ENCODE results near the gene ATF6. TPM values are rescaled to one million over a fixed set of nuclear protein-coding genes. Genes with fewer than 3 reads are reported as not detected.
"Not testable (repeated sequence)": the region's sequence is repeated elsewhere in the genome, so short reads cannot be mapped to it uniquely, and the experiment has no call there.

The ATF6 gene
- total RNA-seq, 1 experiment from 2014 or later = 36.5 TPM

DNA sequence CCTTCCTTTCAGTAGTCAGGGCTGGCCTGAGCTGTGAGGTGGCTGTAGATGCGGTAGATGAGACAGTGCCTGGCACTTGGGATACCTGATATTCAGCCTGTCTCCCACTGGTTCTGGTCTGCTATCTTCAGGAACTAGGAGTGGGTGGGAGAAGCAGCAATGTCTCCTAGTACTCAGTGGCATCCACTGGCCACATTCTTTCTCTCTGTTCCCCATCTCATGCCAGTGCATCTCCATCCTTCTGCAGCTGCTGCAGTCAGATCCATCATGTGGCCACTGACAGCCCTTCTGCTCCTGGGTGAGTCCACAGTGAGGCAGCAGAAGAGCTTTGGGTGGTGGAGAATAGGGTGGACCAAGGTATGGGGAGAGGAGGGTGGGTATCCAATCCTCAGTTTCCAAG, 43.7 kb upstream of the ATF6 start:
- no peaks in the 10 kb centered on the region for H3K9me2 ChIP-seq (replicated peaks; ENCODE audit: insufficient read depth, low read length)
- peaks cover 22% of the 10 kb centered on the region for H3K79me2 ChIP-seq (ENCODE audit: low read length)
- H3K27me3 ChIP-seq (ENCODE audit: low read length) = no peaks in the 10 kb centered on the region
- H2AFZ ChIP-seq (ENCODE audit: low read length) = no peak overlapping the region
- H3K9ac ChIP-seq (ENCODE audit: low read length) = peak overlapping the region; percentile 80
- peak; percentile 74 for DNase-seq
- peak overlapping the region; percentile 95 for H3K27ac ChIP-seq (ENCODE audit: low read length)
- H3K9me3 ChIP-seq (ENCODE audit: low read length) = no peaks in the 10 kb centered on the region
- peak overlapping the region; percentile 86 for H3K4me2 ChIP-seq (ENCODE audit: low read depth, low read length, poor library complexity, severe bottlenecking)
- peaks cover 47% of the 10 kb centered on the region for H3K36me3 ChIP-seq (ENCODE audit: insufficient read depth, low read length)
- peaks cover 45% of the 10 kb centered on the region for H4K20me1 ChIP-seq (ENCODE audit: insufficient read depth, low read depth, low read length)
- H3K4me3 ChIP-seq (ENCODE audit: low read length) = peak overlapping the region; percentile 70
- H3K4me1 ChIP-seq (ENCODE audit: low read length) = peaks cover 98% of the 10 kb centered on the region

- Histone ChIP-seq H3K9me2 (replicated peaks; ENCODE audit: insufficient read depth, low read length) (no peaks in the 10 kb centered on the region), H4K20me1 (ENCODE audit: insufficient read depth, low read depth, low read length) (peaks cover 54% of the 10 kb centered on the region), H3K27me3 (ENCODE audit: low read length) (no peaks in the 10 kb centered on the region), H3K4me2 (ENCODE audit: low read depth, low read length, poor library complexity, severe bottlenecking) (peak overlapping the region; percentile 86), H3K79me2 (ENCODE audit: low read length) (peaks cover 22% of the 10 kb centered on the region), H3K9me3 (ENCODE audit: low read length) (no peaks in the 10 kb centered on the region), H3K9ac (ENCODE audit: low read length) (peak overlapping the region; percentile 80), H3K36me3 (ENCODE audit: insufficient read depth, low read length) (peaks cover 52% of the 10 kb centered on the region), H3K4me1 (ENCODE audit: low read length) (peaks cover 95% of the 10 kb centered on the region), H2AFZ (ENCODE audit: low read length) (no peak overlapping the region), H3K4me3 (ENCODE audit: low read length) (peak overlapping the region; percentile 70), H3K27ac (ENCODE audit: low read length) (peak overlapping the region; percentile 95)
- peak; percentile 75 for DNase-seq
These were observed 42.5 kb upstream of the ATF6 start for GRCh38 chr1:161723459-161724141.

GRCh38 chr1:161725258-161725907, 40.7 kb upstream of the ATF6 start:
- peak overlapping the region; percentile 95 for H3K27ac ChIP-seq (ENCODE audit: low read length)
- H4K20me1 ChIP-seq (ENCODE audit: insufficient read depth, low read depth, low read length) = peaks cover 60% of the 10 kb centered on the region
- not testable (repeated sequence) for H3K9me2 ChIP-seq (replicated peaks; ENCODE audit: insufficient read depth, low read length); H3K9me3 ChIP-seq (ENCODE audit: low read length); H2AFZ ChIP-seq (ENCODE audit: low read length); DNase-seq; H3K27me3 ChIP-seq (ENCODE audit: low read length)
- peak overlapping the region; percentile 70 for H3K4me3 ChIP-seq (ENCODE audit: low read length)
- H3K79me2 ChIP-seq (ENCODE audit: low read length) = peaks cover 22% of the 10 kb centered on the region
- peak overlapping the region; percentile 80 for H3K9ac ChIP-seq (ENCODE audit: low read length)
- peaks cover 52% of the 10 kb centered on the region for H3K36me3 ChIP-seq (ENCODE audit: insufficient read depth, low read length)
- H3K4me1 ChIP-seq (ENCODE audit: low read length) = peaks cover 79% of the 10 kb centered on the region
- peak overlapping the region; percentile 86 for H3K4me2 ChIP-seq (ENCODE audit: low read depth, low read length, poor library complexity, severe bottlenecking)

GRCh38 chr1:161725908-161726472, 40.1 kb upstream of the ATF6 start:
- DNase-seq = peak; percentile 86
- Histone ChIP-seq H3K4me2 (ENCODE audit: low read depth, low read length, poor library complexity, severe bottlenecking) (peak overlapping the region; percentile 86), H3K79me2 (ENCODE audit: low read length) (peaks cover 22% of the 10 kb centered on the region), H3K36me3 (ENCODE audit: insufficient read depth, low read length) (peaks cover 52% of the 10 kb centered on the region), H3K9ac (ENCODE audit: low read length) (peak overlapping the region; percentile 80), H3K4me3 (ENCODE audit: low read length) (peak overlapping the region; percentile 70), H3K27me3 (ENCODE audit: low read length) (no peaks in the 10 kb centered on the region), H3K4me1 (ENCODE audit: low read length) (peaks cover 73% of the 10 kb centered on the region), H3K9me2 (replicated peaks; ENCODE audit: insufficient read depth, low read length) (no peaks in the 10 kb centered on the region), H3K27ac (ENCODE audit: low read length) (peak overlapping the region; percentile 95), H4K20me1 (ENCODE audit: insufficient read depth, low read depth, low read length) (peaks cover 60% of the 10 kb centered on the region), H2AFZ (ENCODE audit: low read length) (no peak overlapping the region), H3K9me3 (ENCODE audit: low read length) (no peaks in the 10 kb centered on the region)

- Histone ChIP-seq H2AFZ (ENCODE audit: low read length) (no peak overlapping the region), H3K4me2 (ENCODE audit: low read depth, low read length, poor library complexity, severe bottlenecking) (peak overlapping the region; percentile 86), H3K36me3 (ENCODE audit: insufficient read depth, low read length) (peaks cover 52% of the 10 kb centered on the region), H3K9me3 (ENCODE audit: low read length) (no peaks in the 10 kb centered on the region), H3K27me3 (ENCODE audit: low read length) (no peaks in the 10 kb centered on the region), H4K20me1 (ENCODE audit: insufficient read depth, low read depth, low read length) (peaks cover 60% of the 10 kb centered on the region), H3K9me2 (replicated peaks; ENCODE audit: insufficient read depth, low read length) (no peaks in the 10 kb centered on the region), H3K4me1 (ENCODE audit: low read length) (peaks cover 66% of the 10 kb centered on the region), H3K4me3 (ENCODE audit: low read length) (peak overlapping the region; percentile 70), H3K9ac (ENCODE audit: low read length) (peak overlapping the region; percentile 80), H3K27ac (ENCODE audit: low read length) (peak overlapping the region; percentile 95), H3K79me2 (ENCODE audit: low read length) (peaks cover 19% of the 10 kb centered on the region)
- peak; percentile 83 for DNase-seq
These were observed 39.5 kb upstream of the ATF6 start for GRCh38 chr1:161726473-161727255.

DNA sequence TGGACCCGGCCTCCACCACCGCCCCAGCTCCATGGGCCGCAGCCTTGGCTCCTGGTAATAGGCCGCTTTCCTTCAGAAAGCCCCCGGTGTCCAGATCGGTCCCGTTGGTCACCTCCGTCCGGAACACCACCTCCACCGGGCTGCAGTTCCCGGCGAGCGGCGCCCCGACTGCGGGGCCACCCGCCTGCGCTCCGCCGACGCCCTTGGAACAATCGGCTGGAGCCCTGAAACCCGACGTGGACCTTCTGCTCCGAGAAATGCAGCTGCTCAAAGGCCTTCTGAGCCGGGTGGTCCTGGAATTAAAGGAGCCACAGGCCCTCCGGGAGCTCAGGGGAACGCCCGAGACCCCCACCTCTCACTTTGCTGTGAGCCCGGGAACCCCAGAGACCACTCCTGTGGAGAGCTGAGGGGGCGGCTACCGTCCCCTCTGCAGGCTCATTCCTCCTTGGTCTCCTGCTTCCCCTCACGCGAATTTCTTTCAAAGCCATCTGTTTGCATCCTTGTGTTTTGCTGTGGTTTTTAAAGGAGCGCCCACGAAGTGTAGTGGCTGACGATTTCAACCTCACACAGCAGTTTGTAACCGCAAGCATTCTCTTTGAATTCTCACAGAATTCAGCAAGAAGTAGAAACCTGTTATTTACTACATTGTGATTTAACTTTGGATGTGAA, 38.7 kb upstream of the ATF6 start:
- peak overlapping the region; percentile 5 for H3K4me2 ChIP-seq (ENCODE audit: low read depth, low read length, poor library complexity, severe bottlenecking)

DNA sequence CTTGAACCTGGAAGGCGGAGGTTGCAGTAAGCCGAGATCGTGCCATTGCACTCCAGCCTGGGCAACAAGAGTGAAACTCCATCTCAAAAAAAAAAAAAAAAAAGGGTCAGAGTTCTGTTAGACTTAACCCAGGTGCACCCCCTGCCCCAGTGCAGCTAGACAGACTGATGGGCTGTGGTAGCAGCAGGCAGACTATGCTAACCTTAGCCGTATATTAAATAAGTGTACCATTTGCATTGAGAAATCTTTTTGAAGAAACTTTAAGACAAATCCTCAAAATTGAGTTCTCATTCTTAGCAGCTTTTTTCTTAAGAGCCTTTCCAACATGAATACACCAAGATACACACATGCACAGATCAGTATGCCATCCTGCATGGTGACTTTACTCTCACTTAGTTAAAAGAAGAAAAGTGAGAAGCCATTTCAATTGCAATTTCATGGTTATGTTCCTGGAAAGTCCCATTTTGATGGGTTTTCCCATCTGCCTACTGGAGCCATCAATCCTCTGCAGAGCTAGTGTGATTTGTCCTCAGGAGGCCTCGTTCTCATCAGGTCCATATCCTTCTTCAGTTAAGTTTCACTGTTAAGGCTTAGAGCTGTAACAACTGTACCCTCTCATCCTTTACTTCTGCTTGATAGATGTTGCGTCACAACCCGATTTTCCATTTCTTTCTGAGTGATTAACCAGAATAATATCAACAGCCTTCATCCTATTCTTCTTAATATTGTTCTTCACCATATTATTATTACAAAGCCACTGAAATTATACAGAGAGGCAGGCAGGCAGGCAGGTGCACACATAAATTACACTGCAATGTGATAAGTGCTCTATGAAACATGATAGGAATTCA, 37.5 kb upstream of the ATF6 start:
- Histone ChIP-seq H3K79me2 (ENCODE audit: low read length) (peaks cover 2% of the 10 kb centered on the region; the same call in 1 of the 2 replicates), H3K4me1 (ENCODE audit: low read length) (peaks cover 47% of the 10 kb centered on the region), H3K27me3 (ENCODE audit: low read length) (no peaks in the 10 kb centered on the region), H3K9ac (ENCODE audit: low read length) (no peak overlapping the region), H2AFZ (ENCODE audit: low read length) (no peak overlapping the region), H3K9me2 (replicated peaks; ENCODE audit: insufficient read depth, low read length) (no peaks in the 10 kb centered on the region), H3K9me3 (ENCODE audit: low read length) (no peaks in the 10 kb centered on the region), H3K27ac (ENCODE audit: low read length) (no peak overlapping the region), H3K36me3 (ENCODE audit: insufficient read depth, low read length) (peaks cover 34% of the 10 kb centered on the region), H4K20me1 (ENCODE audit: insufficient read depth, low read depth, low read length) (peaks cover 43% of the 10 kb centered on the region), H3K4me3 (ENCODE audit: low read length) (no peak overlapping the region), H3K4me2 (ENCODE audit: low read depth, low read length, poor library complexity, severe bottlenecking) (no peak overlapping the region)
- DNase-seq = peak; percentile 77

More for the DNA sequence above, 38.7 kb upstream of the ATF6 start:
- Histone ChIP-seq H3K27me3 (ENCODE audit: low read length) (no peaks in the 10 kb centered on the region), H3K9me3 (ENCODE audit: low read length) (no peaks in the 10 kb centered on the region), H3K79me2 (ENCODE audit: low read length) (peaks cover 12% of the 10 kb centered on the region), H3K27ac (ENCODE audit: low read length) (peak overlapping the region; percentile 28), H3K9me2 (replicated peaks; ENCODE audit: insufficient read depth, low read length) (no peaks in the 10 kb centered on the region), H4K20me1 (ENCODE audit: insufficient read depth, low read depth, low read length) (peaks cover 55% of the 10 kb centered on the region), H3K36me3 (ENCODE audit: insufficient read depth, low read length) (peaks cover 47% of the 10 kb centered on the region), H3K4me1 (ENCODE audit: low read length) (peaks cover 59% of the 10 kb centered on the region), H3K4me3 (ENCODE audit: low read length) (no peak overlapping the region), H3K9ac (ENCODE audit: low read length) (no peak overlapping the region), H2AFZ (ENCODE audit: low read length) (no peak overlapping the region)
- DNase-seq = peak; percentile 56
